SK-N-SH (cell line): Measurements from ENCODE around the gene ACCS. TPM values are rescaled to one million over a fixed set of nuclear protein-coding genes. Genes with fewer than 3 reads are reported as not detected.

Source experiments
- CTCF ChIA-PET: fragments of 300-600, 350-600 bp; formaldehyde crosslinking; extraction: SDS; loops from one replicate; lab custom pipeline; 2021; lab: Yijun Ruan, JAX
- POLR2A ChIA-PET: fragments of 350-600 bp; sonication (Branson Sonifier 250); formaldehyde crosslinking; extraction: SDS; loops from one replicate; lab custom pipeline; 2020; ENCODE audit warnings: antibody characterized with exemption, inconsistent platforms; lab: Yijun Ruan, JAX
- DNase-seq: peaks from one replicate; pipeline ENCODE4 v3.0.0; 2012
- H2AFZ ChIP-seq: fragments of 200-600 bp; sonication (generic); 2 replicates; pipeline ENCODE4 v1.8.1; 2016; ENCODE audit warnings: antibody characterized with exemption, mild to moderate bottlenecking, low read depth
- H3F3A ChIP-seq: fragments of 200-600 bp; sonication (generic); replicated peaks from 2 replicates; pipeline ENCODE3; 2016; ENCODE audit warnings: antibody characterized with exemption, mild to moderate bottlenecking; ENCODE audit not compliant: insufficient read depth
- H3K27ac ChIP-seq, 2 experiments: fragments of 200-500 bp in 1 of 2; fragments of 200-600 bp in 1 of 2; sonication (Bioruptor generic) in 1 of 2; sonication (generic), shearing (Covaris generic) in 1 of 2; 2 replicates each; pipeline versions ENCODE4 v1.5.1 to v1.6.1; 2014 to 2016; ENCODE audit warnings: low read depth in 2 of 2, inconsistent platforms in 1 of 2, low read length in 1 of 2, mild to moderate bottlenecking in 1 of 2, mixed read lengths in 1 of 2
- H3K27me3 ChIP-seq: fragments of 200-600 bp; sonication (generic), shearing (Covaris generic); 2 replicates; pipeline ENCODE4 v1.6.1; 2016; ENCODE audit warnings: mixed run types; ENCODE audit not compliant: insufficient read depth
- H3K36me3 ChIP-seq, 2 experiments: fragments of 200-500 bp in 1 of 2; fragments of 200-600 bp in 1 of 2; sonication (Bioruptor generic) in 1 of 2; sonication (generic) in 1 of 2; replicated peaks in 1 of 2; 2 replicates each; pipeline versions ENCODE3 to v1.5.1; 2014 to 2016; ENCODE audit warnings: low read length in 1 of 2, mild to moderate bottlenecking in 1 of 2; ENCODE audit not compliant: insufficient read depth in 2 of 2, control insufficient read depth in 1 of 2
- H3K4me1 ChIP-seq, 2 experiments: fragments of 200-500 bp in 1 of 2; fragments of 200-600 bp in 1 of 2; sonication (Bioruptor generic) in 1 of 2; sonication (generic), shearing (Covaris generic) in 1 of 2; 2 replicates each; pipeline versions ENCODE4 v1.5.1 to v1.6.1; 2014 to 2016; ENCODE audit warnings: low read depth in 1 of 2, low read length in 1 of 2, mixed run types in 1 of 2; ENCODE audit not compliant: insufficient read depth in 2 of 2, control insufficient read depth in 1 of 2
- H3K4me2 ChIP-seq: fragments of 200-600 bp; sonication (generic), shearing (Covaris generic); 2 replicates; pipeline ENCODE4 v1.6.1; 2017; ENCODE audit warnings: mixed run types
- H3K4me3 ChIP-seq, 2 experiments: fragments of 200-500 bp in 1 of 2; fragments of 200-600 bp in 1 of 2; sonication (Bioruptor generic) in 1 of 2; sonication (generic), shearing (Covaris generic) in 1 of 2; 2 replicates each; pipeline versions ENCODE4 v1.5.1 to v1.8.1; 2014 to 2016; ENCODE audit warnings: low read depth in 2 of 2, inconsistent platforms in 1 of 2, low read length in 1 of 2, mild to moderate bottlenecking in 1 of 2, mixed read lengths in 1 of 2, moderate library complexity in 1 of 2
- H3K79me2 ChIP-seq: fragments of 200-600 bp; sonication (generic); 2 replicates; pipeline ENCODE4 v1.8.1; 2017; ENCODE audit warnings: mild to moderate bottlenecking; ENCODE audit not compliant: insufficient read depth
- H3K9ac ChIP-seq: fragments of 200-600 bp; sonication (generic); 2 replicates; pipeline ENCODE4 v1.6.1; 2017; ENCODE audit warnings: mixed run types
- H3K9me2 ChIP-seq: fragments of 200-600 bp; sonication (generic); 2 replicates; pipeline ENCODE4 v1.6.1; 2017; ENCODE audit warnings: mixed run types
- H3K9me3 ChIP-seq: fragments of 200-600 bp; sonication (generic); 2 replicates; pipeline ENCODE4 v1.6.1; 2017; ENCODE audit warnings: mixed run types, mild to moderate bottlenecking, moderate library complexity
- H4K20me1 ChIP-seq: fragments of 200-600 bp; sonication (generic); 2 replicates; pipeline ENCODE4 v1.6.1; 2017; ENCODE audit warnings: mild to moderate bottlenecking, mixed run types; ENCODE audit not compliant: insufficient read depth
- CHD2 ChIP-seq: fragments of 150-350 bp; IDR thresholded peaks from 2 replicates; pipeline ENCODE4 v1.6.1; 2018; ENCODE audit warnings: low read length; ENCODE audit not compliant: partially characterized antibody
- CTCF ChIP-seq: fragments of 200-600 bp; sonication (generic); IDR thresholded peaks from 2 replicates; pipeline ENCODE4 v1.6.1; 2017; ENCODE audit warnings: antibody characterized with exemption, mild to moderate bottlenecking, moderate library complexity
- ELF1 ChIP-seq: IDR thresholded peaks from 2 replicates; pipeline ENCODE4 v1.4.0; 2012
- EP300 ChIP-seq, 2 experiments: IDR thresholded peaks; 2 replicates each; pipeline versions ENCODE4 v1.4.0 to v1.6.1; 2012; ENCODE audit warnings: borderline replicate concordance in 1 of 2, low read depth in 1 of 2, low read length in 1 of 2
- FOSL2 ChIP-seq: IDR thresholded peaks from 2 replicates; pipeline ENCODE4 v1.4.0; 2012; ENCODE audit warnings: low read depth, mild to moderate bottlenecking, moderate library complexity, borderline replicate concordance
- FOXJ3 ChIP-seq: sonication (generic); formaldehyde crosslinking; IDR thresholded peaks from 2 replicates; pipeline ENCODE4 v1.5.1; 2020; ENCODE audit warnings: mild to moderate bottlenecking, missing genetic modification reagents
- GABPA ChIP-seq: IDR thresholded peaks from 2 replicates; pipeline ENCODE4 v1.4.0; 2012; ENCODE audit warnings: low read depth, mild to moderate bottlenecking
- IRF3 ChIP-seq: fragments of 150-350 bp; IDR thresholded peaks from 2 replicates; pipeline ENCODE4 v1.6.1; 2016; ENCODE audit warnings: mild to moderate bottlenecking, low read depth, low read length
- JUND ChIP-seq: IDR thresholded peaks from 2 replicates; pipeline ENCODE4 v1.4.0; 2012
- MEF2A ChIP-seq: IDR thresholded peaks from 2 replicates; pipeline ENCODE4 v1.4.0; 2012; ENCODE audit warnings: low read depth, borderline replicate concordance
- MXI1 ChIP-seq: IDR thresholded peaks from 2 replicates; pipeline ENCODE4 v1.6.1; 2012; ENCODE audit warnings: mild to moderate bottlenecking, low read depth, low read length, improper control_type of control experiment
- NFIC ChIP-seq: IDR thresholded peaks from 2 replicates; pipeline ENCODE4 v1.4.0; 2012; ENCODE audit warnings: borderline replicate concordance
- PBX3 ChIP-seq: IDR thresholded peaks from 2 replicates; pipeline ENCODE4; 2012
- POLR2AphosphoS5 ChIP-seq: IDR thresholded peaks from 2 replicates; pipeline ENCODE4 v1.6.1; 2012; ENCODE audit warnings: low read depth, low read length
- RFX5 ChIP-seq: IDR thresholded peaks from 2 replicates; pipeline ENCODE4 v1.6.1; 2012; ENCODE audit warnings: mild to moderate bottlenecking, improper control_type of control experiment, low read length
- RXRA ChIP-seq: IDR thresholded peaks from 2 replicates; pipeline ENCODE4 v1.4.0; 2012; ENCODE audit warnings: low read depth, mild to moderate bottlenecking, borderline replicate concordance
- SIN3A ChIP-seq: IDR thresholded peaks from 2 replicates; pipeline ENCODE4 v1.6.1; 2012; ENCODE audit warnings: low read depth, mild to moderate bottlenecking, low read length, moderate library complexity, borderline replicate concordance
- SMC3 ChIP-seq: IDR thresholded peaks from 2 replicates; pipeline ENCODE4 v1.6.1; 2012; ENCODE audit warnings: low read depth, low read length, improper control_type of control experiment
- TAF1 ChIP-seq: IDR thresholded peaks from 2 replicates; pipeline ENCODE4 v1.6.1; 2012; ENCODE audit warnings: low read depth, mild to moderate bottlenecking, low read length, moderate library complexity, borderline replicate concordance
- TCF12 ChIP-seq: IDR thresholded peaks from 2 replicates; pipeline ENCODE4 v1.4.0; 2012
- TEAD4 ChIP-seq: IDR thresholded peaks from 2 replicates; pipeline ENCODE4 v1.4.0; 2012; ENCODE audit warnings: mild to moderate bottlenecking, borderline replicate concordance; ENCODE audit not compliant: insufficient read depth
- USF1 ChIP-seq: IDR thresholded peaks from 2 replicates; pipeline ENCODE4 v1.4.0; 2012; ENCODE audit warnings: low read depth, borderline replicate concordance
- ZBTB33 ChIP-seq: IDR thresholded peaks from 2 replicates; pipeline ENCODE4 v1.4.0; 2012; ENCODE audit warnings: low read depth, borderline replicate concordance
- WGBS: methylation state at CpG from one replicate; pipeline ENCODE4 v1.1.6; 2017; ENCODE audit warnings: low lambda C conversion rate; 5-methylcytosine and 5-hydroxymethylcytosine counted together
- polyA plus RNA-seq, 3 experiments: library from polyadenylated mRNA; depleted of rRNA; stranded (reverse); fragments of >200 nt; gene quantifications; 2 replicates each; pipeline ENCODE4 v1.2.3, GENCODE V29; 2012

The ACCS gene
- polyA plus RNA-seq, 1 of the 3 experiments (the other 2 are of a cell fraction) = 28.5 TPM

- DNase-seq = no peak
- ChIA-PET CTCF (interaction anchor here (0.8 to 2.7 kb wide), 3 partner anchors 16 to 31 kb away, joined by 3 to 8 read pairs (median 6); partner anchors contain the start of gene EXT2), POLR2A (no interaction called here)
- Histone ChIP-seq H3K4me1 (peaks cover 6 to 9% of the 10 kb centered on the region in 2 experiments; a peak in 2 of 4 replicates), H3K4me2 (no peak overlapping the region), H3K9me3 (no peaks in the 10 kb centered on the region), H3K79me2 (no peaks in the 10 kb centered on the region), H4K20me1 (no peaks in the 10 kb centered on the region), H2AFZ (no peak overlapping the region), H3K9me2 (no peaks in the 10 kb centered on the region), H3K27me3 (no peaks in the 10 kb centered on the region), H3F3A (no peaks in the 10 kb centered on the region), H3K27ac (no peak overlapping the region), H3K9ac (no peak overlapping the region), H3K36me3 (peaks cover 23 to 70% of the 10 kb centered on the region in 2 experiments), H3K4me3 (no peak overlapping the region)
- WGBS = 100% methylated on average over 2 of the region's 2 CpGs
- TF ChIP-seq CHD2 (no peak), SIN3A (no peak), JUND (no peak), ELF1 (no peak), POLR2AphosphoS5 (no peak), NFIC (no peak), USF1 (no peak), MEF2A (no peak), FOXJ3 (CRISPR knock-in tag) (no peak), EP300 (IDR thresholded peaks at IDR 0.05; ENCODE audit: borderline replicate concordance in 1 of 2, low read depth in 1 of 2, low read length in 1 of 2) (no peak), FOSL2 (no peak), RFX5 (no peak), RXRA (no peak), CTCF (no peak)
Measured at GRCh38 chr11:44126304-44126703, 60.2 kb downstream of the ACCS start.

- CTCF ChIA-PET = interaction anchor here (0.8 to 1.1 kb wide), 2 partner anchors 17 to 23 kb away, joined by 3 read pairs; no protein-coding TSS in a partner anchor
- Histone ChIP-seq H3F3A (no peaks in the 10 kb centered on the region), H3K9ac (no peak overlapping the region), H3K79me2 (no peaks in the 10 kb centered on the region), H3K9me3 (no peaks in the 10 kb centered on the region), H4K20me1 (no peaks in the 10 kb centered on the region), H3K4me2 (no peak overlapping the region), H3K9me2 (no peaks in the 10 kb centered on the region), H3K4me3 (no peak overlapping the region), H3K4me1 (peaks cover 6 to 9% of the 10 kb centered on the region in 2 experiments; a peak in 2 of 4 replicates), H3K36me3 (peaks cover 23 to 66% of the 10 kb centered on the region in 2 experiments), H2AFZ (no peak overlapping the region), H3K27ac (no peak overlapping the region), H3K27me3 (no peaks in the 10 kb centered on the region)
- TF ChIP-seq EP300 (IDR thresholded peaks at IDR 0.05; ENCODE audit: borderline replicate concordance in 1 of 2, low read depth in 1 of 2, low read length in 1 of 2) = no peak
- TF ChIP-seq GABPA = no peak
- no peak for TF ChIP-seq RFX5
- TF ChIP-seq MXI1 = no peak
- TF ChIP-seq TEAD4 = no peak
- no peak for TF ChIP-seq PBX3
- no peak for TF ChIP-seq TCF12
- TF ChIP-seq SMC3 = no peak
- no peak for TF ChIP-seq IRF3
- no peak for TF ChIP-seq ZBTB33
- TF ChIP-seq TAF1 = no peak
- POLR2A ChIA-PET = no interaction called here
- no peak for DNase-seq
- WGBS = 91% methylated on average over 8 of the region's 8 CpGs
Measured at GRCh38 chr11:44127130-44127529, 61.1 kb downstream of the ACCS start.
